ENCODE measurements around the gene NFIX.

- TF ChIP-seq CTCF (IDR thresholded peaks at IDR 0.05) = no peak
- no peak for TF ChIP-seq POLR2A (IDR thresholded peaks at IDR 0.05)
Observed at GRCh38 chr19:13064092-13064489, 68.8 kb downstream of the NFIX start.

Measured in body of pancreas (tissue), 4 donors.